ENCODE measurements around the gene PTPRK. TPM values are rescaled to one million over a fixed set of nuclear protein-coding genes. Genes with fewer than 3 reads are reported as not detected.

The PTPRK gene
- total RNA-seq, 1 donor from 2014 or later: 43.0 TPM

- intact Hi-C loops (cut with micrococcal nuclease): no loop called here
- ATAC-seq: no peak
- DNase-seq: no peak
Observed at GRCh38 chr6:128365520-128366160, 154.8 kb downstream of the PTPRK start.

- intact Hi-C loops (cut with micrococcal nuclease): no loop called here
- no peak for DNase-seq
- ATAC-seq: no peak
Observed at GRCh38 chr6:128364766-128365519, 155.5 kb downstream of the PTPRK start.

GRCh38 chr6:128363020-128363813, 157.2 kb downstream of the PTPRK start:
- intact Hi-C loops (cut with micrococcal nuclease): no loop called here

GRCh38 chr6:128361378-128361777, 159.0 kb downstream of the PTPRK start:
- ATAC-seq: no peak
- intact Hi-C loops (cut with micrococcal nuclease): no loop called here
- no peak for DNase-seq

More at GRCh38 chr6:128363020-128363813, 157.2 kb downstream of the PTPRK start:
- no peak for DNase-seq
- no peak for ATAC-seq

GRCh38 chr6:128358244-128358776, 162.1 kb downstream of the PTPRK start:
- DNase-seq: no peak
- intact Hi-C loops (cut with micrococcal nuclease): no loop called here

GRCh38 chr6:128357392-128358130, 162.8 kb downstream of the PTPRK start:
- ATAC-seq (peak; percentile 89), DNase-seq (no peak)
- intact Hi-C loops (cut with micrococcal nuclease): no loop called here

More at GRCh38 chr6:128358244-128358776, 162.1 kb downstream of the PTPRK start:
- ATAC-seq: peak; percentile 34

- intact Hi-C loops (cut with micrococcal nuclease): no loop called here
- DNase-seq (no peak), ATAC-seq (no peak)
Observed at GRCh38 chr6:128352366-128352765, 168.0 kb downstream of the PTPRK start.

GRCh38 chr6:128351255-128351514, 169.2 kb downstream of the PTPRK start:
- intact Hi-C loops (cut with micrococcal nuclease): no loop called here
- DNase-seq: no peak
- no peak for ATAC-seq

- intact Hi-C loops (cut with micrococcal nuclease): no loop called here
- DNase-seq: no peak
- ATAC-seq: no peak
Observed at GRCh38 chr6:128350416-128351254, 169.8 kb downstream of the PTPRK start.

- intact Hi-C loops (cut with micrococcal nuclease): no loop called here
- DNase-seq: no peak
- ATAC-seq: no peak
Observed at GRCh38 chr6:128347123-128347522, 173.3 kb downstream of the PTPRK start.

- ATAC-seq (no peak), DNase-seq (no peak)
- intact Hi-C loops (cut with micrococcal nuclease): no loop called here
Observed at GRCh38 chr6:128346569-128346968, 173.8 kb downstream of the PTPRK start.

GRCh38 chr6:128345278-128345677, 175.1 kb downstream of the PTPRK start:
- ATAC-seq (no peak), DNase-seq (no peak)
- intact Hi-C loops (cut with micrococcal nuclease): no loop called here

GRCh38 chr6:128343706-128344105, 176.7 kb downstream of the PTPRK start:
- intact Hi-C loops (cut with micrococcal nuclease): no loop called here

GRCh38 chr6:128339635-128340450, 180.6 kb downstream of the PTPRK start:
- DNase-seq (no peak), ATAC-seq (peak; percentile 57)
- intact Hi-C loops (cut with micrococcal nuclease): no loop called here

More at GRCh38 chr6:128343706-128344105, 176.7 kb downstream of the PTPRK start:
- ATAC-seq (no peak), DNase-seq (no peak)

GRCh38 chr6:128337619-128338018, 182.8 kb downstream of the PTPRK start:
- no peak for ATAC-seq
- intact Hi-C loops (cut with micrococcal nuclease): no loop called here
- no peak for DNase-seq

GRCh38 chr6:128336436-128337095, 183.8 kb downstream of the PTPRK start:
- DNase-seq: no peak
- intact Hi-C loops (cut with micrococcal nuclease): no loop called here
- ATAC-seq: no peak

- ATAC-seq (peak; percentile 12), DNase-seq (no peak)
- intact Hi-C loops (cut with micrococcal nuclease): no loop called here
Observed at GRCh38 chr6:128335963-128336362, 184.4 kb downstream of the PTPRK start.

Data from left ventricle myocardium superior (tissue), 1 donor.